BJ (cell line): Measurements from ENCODE around the gene NEK7. TPM values are rescaled to one million over a fixed set of nuclear protein-coding genes. Genes with fewer than 3 reads are reported as not detected.

Experiments
- CTCF ChIA-PET: fragments of 350-600 bp; formaldehyde crosslinking; extraction: SDS; loops from one replicate; lab custom pipeline; 2021; ENCODE audit warnings: antibody characterized with exemption, inconsistent platforms; lab: Yijun Ruan, JAX
- POLR2A ChIA-PET: fragments of 300-600 bp; sonication (Branson Sonifier 250); formaldehyde crosslinking; extraction: SDS; loops from one replicate; lab custom pipeline; 2021; ENCODE audit warnings: antibody characterized with exemption; lab: Charles Lee
- DNase-seq: peaks from one replicate; pipeline ENCODE4 v3.0.0-alpha.2; 2011; ENCODE audit warnings: low read depth
- H3K27me3 ChIP-seq: 2 replicates; pipeline ENCODE4 v1.6.0; 2011; ENCODE audit warnings: low read length; ENCODE audit not compliant: control insufficient read depth, insufficient read depth
- H3K36me3 ChIP-seq: 2 replicates; pipeline ENCODE4 v1.5.1; 2011; ENCODE audit warnings: low read length; ENCODE audit not compliant: control insufficient read depth, insufficient read depth
- H3K4me3 ChIP-seq: 2 replicates; pipeline ENCODE4 v1.5.1; 2011; ENCODE audit warnings: low read depth, mild to moderate bottlenecking, control low read depth, low read length
- polyA plus RNA-seq: library from polyadenylated mRNA; depleted of rRNA; stranded (reverse); fragments of >200 nt; gene quantifications from 2 replicates; pipeline ENCODE4 v1.2.3, GENCODE V29; 2011
- TF ChIP-seq, protein P1 (sequence below): IDR thresholded peaks from 2 replicates; pipeline ENCODE4 v1.5.1; 2011; ENCODE audit warnings: low read depth, mild to moderate bottlenecking, control low read depth, inconsistent platforms, low read length, moderate library complexity; ENCODE audit not compliant: insufficient read depth

NEK7 gene
- polyA plus RNA-seq, 1 experiment = 428 TPM

DNA sequence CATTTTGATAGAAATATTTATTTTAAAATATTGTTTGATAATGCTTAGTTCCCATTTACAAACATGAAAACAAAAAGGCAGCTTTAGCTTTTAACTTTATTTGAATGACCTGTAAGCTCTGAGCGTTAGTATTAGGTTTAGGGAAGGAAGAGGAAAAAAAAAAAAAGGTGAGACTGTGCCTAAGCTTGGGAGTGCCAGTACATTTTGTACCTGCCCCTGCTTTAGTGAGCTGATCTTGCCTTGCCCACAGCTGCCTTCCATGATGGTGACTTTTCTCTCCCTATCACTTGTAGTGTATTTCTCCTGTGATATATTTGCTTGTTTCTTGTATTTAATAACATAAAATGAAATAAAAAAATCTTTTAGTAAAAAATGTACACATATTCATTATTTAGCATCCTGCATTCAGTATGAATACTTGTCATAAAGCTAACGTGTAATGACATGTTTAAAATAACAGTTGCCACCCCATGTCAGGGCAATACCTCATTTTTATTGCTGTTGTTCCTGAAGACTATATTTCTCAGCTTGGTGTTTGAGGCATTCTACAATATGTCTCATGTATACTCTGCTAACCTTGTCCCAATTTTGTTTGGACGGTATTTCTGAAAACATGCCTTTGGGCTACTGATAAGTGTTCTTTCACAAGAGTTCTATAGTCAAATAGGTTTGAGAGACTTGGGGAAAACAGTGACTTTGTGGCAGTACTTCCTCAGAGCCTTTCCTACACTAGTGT is 76.3 kb downstream of the NEK7 start:
- POLR2A ChIA-PET = no interaction called here
- no peak for DNase-seq
- H3K27me3 ChIP-seq = no peaks in the 10 kb centered on the region
- TF ChIP-seq, protein P1, sequence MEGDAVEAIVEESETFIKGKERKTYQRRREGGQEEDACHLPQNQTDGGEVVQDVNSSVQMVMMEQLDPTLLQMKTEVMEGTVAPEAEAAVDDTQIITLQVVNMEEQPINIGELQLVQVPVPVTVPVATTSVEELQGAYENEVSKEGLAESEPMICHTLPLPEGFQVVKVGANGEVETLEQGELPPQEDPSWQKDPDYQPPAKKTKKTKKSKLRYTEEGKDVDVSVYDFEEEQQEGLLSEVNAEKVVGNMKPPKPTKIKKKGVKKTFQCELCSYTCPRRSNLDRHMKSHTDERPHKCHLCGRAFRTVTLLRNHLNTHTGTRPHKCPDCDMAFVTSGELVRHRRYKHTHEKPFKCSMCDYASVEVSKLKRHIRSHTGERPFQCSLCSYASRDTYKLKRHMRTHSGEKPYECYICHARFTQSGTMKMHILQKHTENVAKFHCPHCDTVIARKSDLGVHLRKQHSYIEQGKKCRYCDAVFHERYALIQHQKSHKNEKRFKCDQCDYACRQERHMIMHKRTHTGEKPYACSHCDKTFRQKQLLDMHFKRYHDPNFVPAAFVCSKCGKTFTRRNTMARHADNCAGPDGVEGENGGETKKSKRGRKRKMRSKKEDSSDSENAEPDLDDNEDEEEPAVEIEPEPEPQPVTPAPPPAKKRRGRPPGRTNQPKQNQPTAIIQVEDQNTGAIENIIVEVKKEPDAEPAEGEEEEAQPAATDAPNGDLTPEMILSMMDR = no peak
- no peak overlapping the region for H3K4me3 ChIP-seq
- CTCF ChIA-PET = no interaction called here
- peaks cover 1% of the 10 kb centered on the region for H3K36me3 ChIP-seq

GRCh38 chr1:198234520-198235251 is 77.9 kb downstream of the NEK7 start:
- Histone ChIP-seq H3K36me3 (peaks cover 1% of the 10 kb centered on the region), H3K4me3 (no peak overlapping the region), H3K27me3 (no peaks in the 10 kb centered on the region)
- TF ChIP-seq, protein P1 = no peak
- no peak for DNase-seq
- CTCF ChIA-PET = interaction anchor here (0.6 kb wide), 1 partner anchor 62 kb away, joined by 3 read pairs; no protein-coding TSS in a partner anchor
- POLR2A ChIA-PET = no interaction called here

DNA sequence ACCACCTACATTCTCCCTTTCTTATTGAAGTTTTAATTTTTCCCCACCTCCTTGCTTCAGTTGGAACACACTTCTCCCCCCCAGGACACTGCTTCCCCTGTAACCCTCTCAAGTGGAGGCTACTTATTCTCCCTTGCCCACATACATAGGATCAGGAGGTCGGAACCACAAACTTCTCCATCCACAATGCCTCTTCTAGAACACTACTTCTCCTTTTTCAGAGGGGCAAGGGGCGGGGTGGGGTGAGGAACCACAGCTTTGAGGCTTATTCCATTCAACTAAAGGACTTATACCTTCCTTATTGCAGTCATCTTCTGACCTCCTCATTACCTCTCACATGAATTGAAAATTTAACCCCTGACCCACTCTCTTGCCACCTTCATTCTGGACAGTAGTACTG is 81.3 kb downstream of the NEK7 start:
- Histone ChIP-seq H3K36me3 (peaks cover 1% of the 10 kb centered on the region; the same call in 1 of the 2 replicates), H3K4me3 (no peak overlapping the region), H3K27me3 (no peaks in the 10 kb centered on the region)
- DNase-seq = no peak
- ChIA-PET POLR2A (no interaction called here), CTCF (no interaction called here)
- TF ChIP-seq, protein P1 = no peak

DNA sequence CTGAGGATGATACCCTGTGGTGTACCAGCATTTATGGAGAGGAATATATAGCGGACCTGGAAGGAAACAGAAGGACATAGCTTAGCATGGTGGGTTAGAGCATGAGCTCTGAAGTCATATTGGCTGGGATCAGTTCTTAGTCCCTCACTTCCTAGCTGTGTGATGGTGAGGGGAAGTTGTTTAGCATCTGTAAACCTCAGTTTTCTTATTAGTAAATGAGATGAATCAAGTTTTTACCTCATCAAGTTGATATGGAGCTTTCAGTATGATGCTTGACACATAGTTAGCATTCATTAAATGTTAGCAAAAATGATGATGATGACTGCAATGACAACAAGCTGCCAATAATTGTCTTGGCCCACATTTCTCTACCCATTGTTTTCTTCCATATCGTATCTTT is 84.8 kb downstream of the NEK7 start:
- Histone ChIP-seq H3K4me3 (no peak overlapping the region), H3K36me3 (peaks cover 2% of the 10 kb centered on the region), H3K27me3 (no peaks in the 10 kb centered on the region)
- TF ChIP-seq, protein P1 = no peak
- POLR2A ChIA-PET = no interaction called here
- CTCF ChIA-PET = interaction anchor here (0.6 kb wide), 2 partner anchors 16 to 399 kb away, joined by 3 read pairs; no protein-coding TSS in a partner anchor
- no peak for DNase-seq

DNA sequence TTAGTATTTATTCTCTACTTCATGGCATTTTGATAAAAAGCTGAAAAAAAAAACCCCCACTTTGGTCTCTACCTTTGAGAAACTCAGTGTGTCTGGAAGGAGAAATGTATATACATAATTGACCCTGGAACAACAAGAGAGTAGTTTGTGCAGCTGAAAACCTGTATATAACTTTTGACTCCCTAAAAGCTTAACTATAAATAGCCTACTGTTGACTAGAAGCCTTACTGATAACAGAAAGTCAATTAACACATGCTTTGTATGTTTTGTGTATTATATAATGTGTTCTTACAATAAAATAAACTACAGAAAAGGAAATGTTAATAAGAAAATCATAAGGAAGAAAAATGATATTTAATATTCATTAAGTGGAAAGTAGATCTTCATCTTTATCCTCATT is 88.0 kb downstream of the NEK7 start:
- ChIA-PET CTCF (no interaction called here), POLR2A (no interaction called here)
- Histone ChIP-seq H3K36me3 (peaks cover 2% of the 10 kb centered on the region), H3K27me3 (no peaks in the 10 kb centered on the region), H3K4me3 (no peak overlapping the region)
- TF ChIP-seq, protein P1 = no peak
- DNase-seq = no peak
